ENCODE data around the gene ATP9A. TPM values are rescaled to one million over a fixed set of nuclear protein-coding genes. Genes with fewer than 3 reads are reported as not detected.
A peak's percentile ranks its signal among the peaks of the same experiment; 100 is the strongest.

ATP9A gene
- total RNA-seq, 1 donor from 2014 or later = 35.8 TPM

DNA sequence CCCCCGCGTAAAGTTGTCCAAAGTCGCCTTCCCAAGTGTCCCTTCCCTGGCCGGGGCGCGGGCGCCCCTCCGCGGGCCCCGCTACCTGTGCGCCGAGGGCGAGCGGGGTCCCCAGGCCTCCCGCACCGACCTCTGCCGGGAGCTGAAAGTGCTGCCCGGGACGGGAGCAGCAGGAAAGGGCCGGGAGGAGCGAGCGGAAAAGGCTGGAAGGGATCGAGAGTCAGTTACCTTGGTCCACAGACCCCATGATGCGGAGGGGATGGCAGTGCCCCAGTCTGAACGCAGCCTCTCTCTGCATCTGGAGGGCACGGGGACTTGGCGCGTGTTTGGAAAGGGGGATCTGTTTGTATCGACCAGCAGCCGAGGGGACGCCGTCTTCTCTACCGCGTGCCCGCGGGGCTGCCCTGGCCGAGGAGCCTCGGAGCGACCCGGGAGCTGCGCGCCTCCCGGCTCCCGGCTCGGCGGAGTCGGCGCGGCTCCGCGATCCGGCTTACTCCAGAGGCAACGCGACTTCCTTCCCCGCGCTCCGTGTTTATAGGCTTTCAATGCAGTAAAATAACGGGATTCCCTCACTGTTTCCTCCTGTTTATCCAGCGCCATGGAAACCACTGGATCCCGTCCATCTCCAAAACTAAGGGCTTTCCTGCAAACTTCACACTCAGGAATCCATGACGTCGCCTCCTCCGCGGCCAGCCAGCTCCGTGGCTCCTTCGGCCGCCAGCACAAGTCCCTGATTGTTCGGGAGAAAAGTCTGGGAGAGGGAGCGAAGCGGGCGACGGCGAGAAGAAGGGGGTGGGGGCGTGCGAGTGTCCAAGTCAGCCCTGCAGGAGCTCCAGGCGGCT, 205.6 kb downstream of the ATP9A start:
- DNase-seq (ENCODE audit: extremely low spot score in 2 of 2) = peak in 1 of 2 donors; percentile 92
- intact Hi-C loops (cut with DNase I) = no loop called here
- peak in 1 of 2 donors; percentile 44 for TF ChIP-seq POLR2A (IDR thresholded peaks at IDR 0.05)
- TF ChIP-seq, protein P1, sequence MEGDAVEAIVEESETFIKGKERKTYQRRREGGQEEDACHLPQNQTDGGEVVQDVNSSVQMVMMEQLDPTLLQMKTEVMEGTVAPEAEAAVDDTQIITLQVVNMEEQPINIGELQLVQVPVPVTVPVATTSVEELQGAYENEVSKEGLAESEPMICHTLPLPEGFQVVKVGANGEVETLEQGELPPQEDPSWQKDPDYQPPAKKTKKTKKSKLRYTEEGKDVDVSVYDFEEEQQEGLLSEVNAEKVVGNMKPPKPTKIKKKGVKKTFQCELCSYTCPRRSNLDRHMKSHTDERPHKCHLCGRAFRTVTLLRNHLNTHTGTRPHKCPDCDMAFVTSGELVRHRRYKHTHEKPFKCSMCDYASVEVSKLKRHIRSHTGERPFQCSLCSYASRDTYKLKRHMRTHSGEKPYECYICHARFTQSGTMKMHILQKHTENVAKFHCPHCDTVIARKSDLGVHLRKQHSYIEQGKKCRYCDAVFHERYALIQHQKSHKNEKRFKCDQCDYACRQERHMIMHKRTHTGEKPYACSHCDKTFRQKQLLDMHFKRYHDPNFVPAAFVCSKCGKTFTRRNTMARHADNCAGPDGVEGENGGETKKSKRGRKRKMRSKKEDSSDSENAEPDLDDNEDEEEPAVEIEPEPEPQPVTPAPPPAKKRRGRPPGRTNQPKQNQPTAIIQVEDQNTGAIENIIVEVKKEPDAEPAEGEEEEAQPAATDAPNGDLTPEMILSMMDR (IDR thresholded peaks at IDR 0.05) = no peak
- TF ChIP-seq POLR2AphosphoS5 (IDR thresholded peaks at IDR 0.05; ENCODE audit: insufficient read depth in 1 of 2, low read depth in 1 of 2) = peak; percentile 80
- Histone ChIP-seq H3K27ac (peak overlapping the region; percentile 91), H3K36me3 (no peaks in the 10 kb centered on the region), H3K9me3 (no peaks in the 10 kb centered on the region), H3K4me3 (peak overlapping the region; percentile 55 to 67), H3K4me1 (peaks cover 46% of the 10 kb centered on the region), H3K27me3 (no peaks in the 10 kb centered on the region)

DNA sequence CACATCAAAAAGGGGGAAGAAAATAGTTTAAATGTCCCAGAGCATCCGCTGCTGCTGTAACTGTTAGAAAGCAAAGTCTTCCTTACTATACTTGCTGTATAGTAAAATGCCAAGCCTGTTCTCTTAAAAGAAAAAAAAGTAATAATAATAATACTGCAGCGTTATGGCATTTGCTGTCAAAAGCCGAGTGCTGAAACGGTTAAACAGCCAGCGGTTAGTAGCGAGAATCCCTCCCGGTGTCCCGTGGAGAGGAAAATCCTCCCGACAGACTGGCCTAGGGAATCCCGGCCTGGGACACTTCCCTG, 206.2 kb downstream of the ATP9A start:
- H3K36me3 ChIP-seq = no peaks in the 10 kb centered on the region
- peak overlapping the region; percentile 91 for H3K27ac ChIP-seq
- H3K4me3 ChIP-seq = peak overlapping the region; percentile 55 to 67
- no peaks in the 10 kb centered on the region for H3K9me3 ChIP-seq
- intact Hi-C loops (cut with DNase I) = no loop called here
- TF ChIP-seq POLR2A (IDR thresholded peaks at IDR 0.05) (no peak), POLR2AphosphoS5 (IDR thresholded peaks at IDR 0.05; ENCODE audit: insufficient read depth in 1 of 2, low read depth in 1 of 2) (no peak)
- TF ChIP-seq, protein P1 (IDR thresholded peaks at IDR 0.05) = no peak
- H3K27me3 ChIP-seq = no peaks in the 10 kb centered on the region
- no peak for DNase-seq (ENCODE audit: extremely low spot score in 2 of 2)
- peaks cover 46% of the 10 kb centered on the region for H3K4me1 ChIP-seq

DNA sequence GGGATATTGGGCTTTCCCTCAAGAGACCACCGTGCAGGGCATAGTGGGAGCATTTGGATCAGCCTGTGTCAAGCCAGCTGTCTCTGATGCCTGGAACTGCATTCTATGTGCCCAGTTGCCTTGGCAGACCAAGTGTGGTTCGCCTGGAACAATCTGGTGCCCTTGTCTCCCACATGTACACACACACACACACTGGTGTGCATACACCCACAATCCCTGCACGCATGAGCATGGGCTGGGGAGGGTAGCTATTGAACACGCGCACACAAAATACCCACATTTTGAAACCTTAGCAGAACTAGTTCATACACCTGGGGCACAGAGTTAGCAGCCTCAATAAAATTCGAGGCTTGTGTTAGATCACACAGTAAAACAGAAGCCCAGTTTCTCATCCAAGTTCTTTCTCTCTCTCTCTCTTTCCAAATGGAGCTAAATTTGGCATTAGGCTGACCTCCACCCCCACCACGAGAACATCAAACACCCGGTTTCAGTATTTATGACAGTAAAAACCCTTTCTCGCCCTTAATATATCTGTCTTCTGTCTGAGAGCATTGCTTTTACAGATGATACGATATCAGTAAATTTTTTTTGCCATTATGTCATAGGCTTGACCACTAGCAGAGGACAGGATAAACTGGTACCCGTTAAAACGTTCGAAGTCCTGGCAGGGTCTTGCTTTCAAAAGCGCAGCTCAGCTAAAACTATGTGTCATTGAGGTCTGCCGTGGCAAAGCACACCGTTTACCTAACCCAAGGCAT, 207.5 kb downstream of the ATP9A start:
- no peaks in the 10 kb centered on the region for H3K9me3 ChIP-seq
- H3K27ac ChIP-seq = peak overlapping the region; percentile 54
- peak overlapping the region in 1 of 2 donors; percentile 55 for H3K4me3 ChIP-seq
- H3K4me1 ChIP-seq = peaks cover 39% of the 10 kb centered on the region
- no peaks in the 10 kb centered on the region for H3K36me3 ChIP-seq
- no peak for TF ChIP-seq POLR2AphosphoS5 (IDR thresholded peaks at IDR 0.05; ENCODE audit: insufficient read depth in 1 of 2, low read depth in 1 of 2)
- TF ChIP-seq POLR2A (IDR thresholded peaks at IDR 0.05) = no peak
- TF ChIP-seq, protein P1 (IDR thresholded peaks at IDR 0.05) = no peak
- H3K27me3 ChIP-seq = no peaks in the 10 kb centered on the region
- DNase-seq (ENCODE audit: extremely low spot score in 2 of 2) = no peak
- intact Hi-C loops (cut with DNase I) = no loop called here

DNA sequence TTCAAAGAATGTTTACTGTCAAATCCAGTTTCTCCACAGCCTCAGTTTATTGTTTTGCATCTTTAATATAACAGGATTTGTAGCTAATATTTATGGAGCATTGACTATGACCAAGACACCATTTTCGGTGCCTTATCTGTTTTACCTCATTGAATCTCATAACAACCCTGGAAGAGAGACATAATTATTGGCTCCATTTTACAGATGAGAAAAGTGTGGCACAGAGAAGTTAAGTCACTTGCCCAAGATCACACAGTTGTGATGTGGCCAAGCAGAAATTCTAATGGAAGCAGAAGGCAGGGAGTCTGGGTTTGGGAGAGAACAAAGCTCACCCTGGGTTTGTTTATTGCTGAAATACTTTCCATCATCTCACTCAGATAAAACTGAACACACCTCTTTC, 208.1 kb downstream of the ATP9A start:
- no peak for DNase-seq (ENCODE audit: extremely low spot score in 2 of 2)
- H3K4me1 ChIP-seq = peaks cover 32% of the 10 kb centered on the region
- H3K27me3 ChIP-seq = no peaks in the 10 kb centered on the region
- TF ChIP-seq POLR2A (IDR thresholded peaks at IDR 0.05) (no peak), POLR2AphosphoS5 (IDR thresholded peaks at IDR 0.05; ENCODE audit: insufficient read depth in 1 of 2, low read depth in 1 of 2) (no peak)
- TF ChIP-seq, protein P1 (IDR thresholded peaks at IDR 0.05) = no peak
- no peaks in the 10 kb centered on the region for H3K36me3 ChIP-seq
- H3K9me3 ChIP-seq = no peaks in the 10 kb centered on the region
- H3K27ac ChIP-seq = no peak overlapping the region
- H3K4me3 ChIP-seq = no peak overlapping the region
- intact Hi-C loops (cut with DNase I) = no loop called here
